IPS DF 19.7 (cell line): ENCODE data around the gene DPP4.
"Not testable (repeated sequence)": the region's sequence is repeated elsewhere in the genome, so short reads cannot be mapped to it uniquely, and the experiment has no call there.

ENCODE experiments used
- DNase-seq: peaks from one replicate; pipeline ENCODE4 v3.0.0-alpha.2; 2013; ENCODE audit warnings: low read depth, low spot score

The DPP4 gene

DNA sequence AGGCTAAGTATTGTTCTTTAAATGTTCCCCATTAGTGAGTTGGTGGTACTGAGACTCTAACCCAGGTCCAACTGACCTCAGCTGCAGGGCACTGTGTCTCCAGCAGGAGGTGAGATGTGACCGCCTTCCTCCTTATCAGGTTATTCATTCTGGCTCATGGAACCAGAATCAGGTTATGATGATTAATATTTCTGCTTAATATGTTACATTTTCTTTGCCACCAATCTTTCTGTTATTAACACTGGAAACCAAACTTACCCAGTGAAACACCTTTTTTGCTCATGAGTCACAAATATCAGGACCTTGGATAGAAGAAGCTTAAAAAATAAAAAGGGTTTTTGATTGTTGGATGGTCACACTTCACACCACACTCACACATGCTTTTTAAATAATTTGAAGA is 85.4 kb downstream of the DPP4 start:
- no peak for DNase-seq

DNA sequence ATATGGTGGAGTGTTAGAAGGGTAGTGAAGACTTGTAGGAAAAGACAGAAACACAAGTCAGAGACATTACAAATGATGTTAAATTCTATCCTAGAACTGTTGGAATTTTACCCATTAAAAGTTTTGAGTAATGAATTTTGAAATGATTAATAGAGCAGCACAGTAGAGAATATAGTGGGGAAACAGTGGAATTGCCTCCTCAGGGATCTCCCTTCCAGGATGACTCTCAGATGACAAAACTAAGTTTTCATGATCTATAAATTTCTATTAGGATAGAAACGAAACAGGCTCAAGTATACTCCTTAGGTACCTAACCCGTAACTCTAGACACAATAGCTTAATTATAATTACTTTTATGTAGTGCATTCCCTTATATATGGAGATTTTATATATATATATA is 86.7 kb downstream of the DPP4 start:
- no peak for DNase-seq

DNA sequence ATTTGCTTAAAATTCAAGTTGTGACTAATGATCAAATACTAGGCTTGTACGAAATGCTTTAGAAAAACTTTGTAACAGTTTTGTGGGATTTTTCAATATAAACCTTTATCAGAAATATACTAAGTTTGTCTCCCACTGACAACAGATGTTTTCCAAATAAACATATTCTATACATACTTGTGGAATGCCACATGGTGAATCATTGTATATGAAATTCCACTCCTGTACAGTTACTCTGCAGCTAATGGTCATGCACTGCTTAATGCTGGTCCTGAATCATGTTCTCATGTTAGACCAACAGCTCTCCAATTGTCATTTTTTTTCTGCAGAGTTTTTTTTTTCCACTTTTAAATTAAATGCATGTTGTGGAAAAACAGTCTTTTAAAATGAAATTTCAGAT is 90.1 kb downstream of the DPP4 start:
- no peak for DNase-seq

DNA sequence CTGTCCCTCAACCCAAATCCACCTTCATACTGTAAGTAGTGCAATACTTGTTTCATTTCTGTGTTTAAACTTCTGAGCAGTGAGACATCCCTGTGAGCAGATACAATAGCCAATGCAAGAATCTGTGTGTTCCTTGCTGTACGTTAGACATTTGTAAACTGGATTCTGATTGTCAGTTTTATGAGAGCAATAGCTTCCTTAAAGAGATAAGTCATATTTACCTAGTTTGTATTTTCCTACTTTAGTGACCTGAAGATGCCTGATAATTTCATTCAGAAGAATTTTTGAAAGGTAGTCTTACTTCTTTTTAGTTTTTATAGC is 90.7 kb downstream of the DPP4 start:
- DNase-seq = no peak

DNA sequence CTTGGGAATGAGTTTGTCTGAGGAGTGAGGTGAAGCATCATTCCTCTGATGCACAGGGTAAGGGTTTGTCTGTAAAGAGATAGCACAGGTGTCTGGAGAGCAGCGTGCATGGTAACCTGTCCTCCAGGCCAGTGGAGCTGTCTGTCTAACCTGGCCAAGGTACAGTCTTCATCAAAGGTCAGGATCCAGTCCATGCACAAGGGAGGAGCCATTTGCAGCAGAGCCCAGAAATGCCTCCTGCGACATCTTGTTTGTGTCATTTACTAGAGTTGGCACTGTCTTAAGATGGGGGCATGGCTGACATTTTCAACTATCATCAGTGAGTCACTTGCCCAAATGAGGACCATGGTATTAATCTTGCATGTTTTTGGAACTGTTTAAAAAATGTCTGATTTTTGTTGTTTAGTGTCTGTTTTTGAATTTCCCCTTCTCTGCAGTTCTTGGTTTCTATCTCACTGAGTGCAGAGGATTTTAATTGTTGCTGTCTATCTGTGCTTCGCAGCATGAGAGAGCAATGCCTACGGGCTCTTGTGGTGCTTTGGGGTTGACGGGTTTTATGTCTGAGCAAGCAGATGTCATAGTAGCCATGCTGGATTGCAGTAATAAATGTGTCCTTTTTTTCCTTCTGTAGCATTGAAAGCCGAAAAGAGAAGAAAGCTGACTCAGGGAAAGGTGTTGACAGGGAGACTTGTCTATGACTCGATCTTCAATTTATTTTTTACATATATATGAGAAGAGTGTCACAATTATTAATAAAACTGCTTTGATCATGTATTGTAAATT is 91.3 kb downstream of the DPP4 start:
- no peak for DNase-seq

DNA sequence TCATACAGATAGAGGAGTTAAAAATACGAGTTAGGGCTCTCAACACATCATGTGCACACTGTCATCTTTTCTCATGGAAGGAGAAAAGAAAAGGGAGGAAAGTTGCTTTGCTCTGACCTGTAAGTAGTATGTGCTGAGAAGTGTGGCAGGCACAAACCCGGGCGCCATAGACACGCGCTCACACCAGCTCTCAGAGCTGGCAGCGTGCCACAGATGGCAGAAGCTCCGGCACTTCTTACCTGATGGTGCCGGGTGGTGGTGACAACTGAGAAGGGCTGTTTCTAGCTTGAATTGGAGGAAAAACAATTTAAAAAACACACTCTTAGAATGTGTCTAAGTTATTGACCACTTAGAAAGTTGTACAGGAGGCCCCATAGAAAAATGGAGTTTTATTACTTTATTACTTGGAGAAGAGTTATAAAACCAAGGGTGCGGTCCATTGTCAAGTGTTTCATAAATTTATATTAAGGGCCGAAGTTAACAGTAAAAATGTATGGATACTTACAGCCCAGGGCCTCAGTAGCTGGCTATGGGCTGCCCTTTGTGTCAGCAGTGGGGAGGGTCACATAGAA is 92.2 kb downstream of the DPP4 start:
- DNase-seq = no peak

DNA sequence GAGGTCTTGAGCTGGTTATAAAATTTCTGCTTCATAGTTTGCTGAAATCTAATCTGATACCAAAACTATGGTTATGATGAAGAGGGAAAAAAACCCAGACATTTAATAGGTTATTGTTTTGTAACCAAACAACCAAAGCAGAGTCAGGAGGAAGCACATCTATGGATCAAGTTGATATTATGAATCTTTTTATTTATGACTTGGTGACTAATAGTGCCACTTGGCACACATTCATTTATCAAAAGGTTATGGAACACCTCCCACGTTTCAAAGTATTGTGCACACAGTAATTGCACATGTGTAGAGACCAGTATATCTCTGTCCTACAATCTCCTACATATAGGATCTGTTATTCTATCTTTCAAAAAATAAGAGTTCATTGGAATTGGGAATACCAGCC is 93.0 kb downstream of the DPP4 start:
- no peak for DNase-seq

DNA sequence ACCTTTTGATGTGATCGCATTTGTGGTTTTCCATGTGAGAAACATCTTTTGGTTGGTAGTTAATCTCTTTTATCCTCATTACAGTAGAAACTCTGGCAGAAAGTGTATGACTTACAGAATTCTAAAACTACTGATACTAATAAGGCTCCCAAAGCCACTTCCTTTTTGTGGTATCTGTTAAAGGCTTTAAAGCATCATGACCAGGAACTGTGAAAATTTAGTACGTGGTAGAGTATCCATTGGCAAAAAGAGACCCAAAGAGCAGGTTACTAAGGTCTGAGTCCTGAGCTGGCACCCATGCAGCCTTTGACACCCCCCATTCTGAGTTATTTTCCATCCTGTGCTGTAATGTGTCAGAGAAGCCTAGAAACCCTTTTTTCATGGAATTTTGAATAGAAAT is 94.5 kb downstream of the DPP4 start:
- no peak for DNase-seq

DNA sequence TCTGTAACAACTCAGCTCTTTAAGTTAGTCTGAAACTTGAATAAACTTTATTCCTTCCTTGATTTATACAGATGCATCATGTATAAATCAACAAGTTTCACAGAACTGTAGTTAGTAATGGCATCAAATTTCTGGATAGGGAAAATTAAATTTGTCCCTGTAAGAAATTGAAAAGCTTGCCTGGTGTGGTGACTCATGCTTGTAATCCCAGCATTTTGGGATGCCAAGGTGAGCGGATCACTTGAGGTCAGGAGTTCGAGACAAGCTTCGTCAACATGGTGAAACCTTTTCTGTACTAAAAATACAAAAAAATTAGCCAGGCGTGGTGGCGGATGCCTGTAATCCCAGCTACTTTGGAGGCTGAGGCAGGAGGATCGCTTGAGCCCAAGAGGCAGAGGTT is 96.1 kb downstream of the DPP4 start:
- DNase-seq = not testable (repeated sequence)

DNA sequence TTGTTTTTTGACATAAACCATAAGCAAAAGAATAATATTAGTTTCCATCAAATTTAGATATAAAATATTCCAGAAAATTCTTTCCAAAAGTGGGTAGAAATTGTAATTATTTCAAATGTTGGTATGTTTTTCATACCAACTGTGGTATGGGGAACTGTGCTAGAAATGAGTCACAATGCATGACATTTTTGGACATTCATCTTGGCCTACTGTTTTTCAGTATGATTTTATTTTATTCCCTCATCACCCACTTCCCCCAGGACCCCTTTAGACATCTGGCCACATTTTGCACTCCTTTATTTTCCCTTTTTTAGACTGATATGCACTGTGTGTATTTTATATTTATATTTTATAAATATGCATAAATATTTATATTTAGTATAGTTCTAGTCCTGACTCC is 97.1 kb downstream of the DPP4 start:
- no peak for DNase-seq

DNA sequence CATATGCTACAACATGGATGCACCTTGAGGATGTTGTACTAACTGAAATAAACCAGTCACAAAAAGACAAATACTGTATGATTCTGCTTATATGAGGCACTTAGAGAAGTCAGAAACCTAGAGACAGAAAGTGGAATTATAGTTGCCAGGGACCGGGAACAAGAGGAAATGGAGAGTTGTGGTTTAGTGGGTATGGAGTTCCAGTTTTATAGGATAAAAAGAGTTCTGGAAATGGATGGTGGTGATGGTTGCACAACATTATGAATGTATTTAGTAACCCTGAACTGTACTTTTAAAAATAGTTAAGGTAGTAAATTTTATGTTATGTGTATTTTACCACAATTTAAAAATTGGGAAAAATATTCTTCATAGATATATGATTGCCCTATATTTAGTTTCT is 97.7 kb downstream of the DPP4 start:
- DNase-seq = no peak

DNA sequence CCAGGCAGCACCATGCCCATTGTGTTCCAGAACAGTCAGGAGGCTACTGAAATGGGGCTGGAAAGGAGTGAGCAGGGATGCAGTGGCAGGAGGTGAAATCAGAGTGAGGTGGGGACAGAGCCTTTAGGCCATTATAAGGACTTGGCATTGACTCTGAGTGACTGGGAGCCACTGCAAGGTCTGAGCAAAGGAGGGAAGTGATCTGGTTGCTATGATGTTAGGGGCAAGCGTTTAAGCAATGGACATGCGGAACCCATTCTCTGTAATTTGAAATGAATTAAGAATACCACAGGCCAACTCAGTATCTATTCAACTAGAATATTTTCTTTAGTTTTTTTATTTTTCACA is 98.2 kb downstream of the DPP4 start:
- DNase-seq = no peak

DNA sequence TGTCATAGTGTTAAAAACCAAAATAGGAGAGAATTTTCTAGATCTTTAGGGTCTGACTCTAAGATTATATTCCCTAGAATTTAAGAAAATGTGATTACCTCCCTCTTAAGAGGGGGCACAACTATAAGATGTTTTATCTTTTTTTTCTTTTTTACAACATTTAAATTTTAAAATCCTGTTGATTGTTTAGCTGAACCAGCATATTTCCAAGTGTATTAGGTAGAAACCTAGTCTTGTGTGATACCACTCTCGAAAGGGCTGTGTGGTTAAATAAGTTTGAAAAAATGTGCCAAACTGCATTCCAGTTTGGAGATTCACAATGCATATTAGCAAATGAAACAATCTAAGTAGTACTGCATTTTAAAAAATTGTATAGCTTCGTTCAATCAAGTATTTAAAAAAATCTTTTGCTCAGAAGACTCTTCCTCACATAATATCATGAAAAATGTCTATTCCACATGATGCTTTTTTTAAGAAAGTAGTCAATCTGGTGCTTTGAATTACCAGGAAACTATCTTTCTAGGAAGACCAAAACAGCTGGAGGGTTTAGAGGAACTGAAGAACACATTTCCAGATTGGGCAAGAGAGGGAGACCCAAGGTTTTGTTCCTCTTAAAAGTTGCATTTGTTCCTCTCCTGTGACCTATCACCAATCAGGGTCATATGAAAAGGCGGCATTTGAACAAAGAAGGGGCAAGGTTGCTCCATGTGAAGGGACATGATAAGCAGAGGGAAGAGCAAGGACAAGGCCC is 98.8 kb downstream of the DPP4 start:
- no peak for DNase-seq

DNA sequence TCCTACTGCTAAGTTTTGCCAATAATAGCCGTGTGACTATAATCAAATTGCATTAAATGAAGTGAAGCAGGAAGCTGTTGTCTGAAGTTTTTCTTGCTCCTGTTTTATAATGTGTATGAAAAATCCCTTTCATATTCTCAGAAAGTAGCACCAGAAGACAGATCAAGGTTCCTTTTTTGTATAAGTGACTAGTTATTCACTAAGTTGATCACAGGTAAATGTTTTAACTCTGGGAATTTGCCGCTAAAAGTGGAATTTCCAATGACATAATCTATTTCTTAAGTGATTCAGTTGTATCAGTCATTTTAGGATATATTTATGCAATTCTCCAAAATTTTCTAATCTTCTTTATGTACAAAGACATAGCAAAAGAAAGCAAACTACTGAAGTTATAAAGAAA is 99.6 kb downstream of the DPP4 start:
- DNase-seq = no peak

DNA sequence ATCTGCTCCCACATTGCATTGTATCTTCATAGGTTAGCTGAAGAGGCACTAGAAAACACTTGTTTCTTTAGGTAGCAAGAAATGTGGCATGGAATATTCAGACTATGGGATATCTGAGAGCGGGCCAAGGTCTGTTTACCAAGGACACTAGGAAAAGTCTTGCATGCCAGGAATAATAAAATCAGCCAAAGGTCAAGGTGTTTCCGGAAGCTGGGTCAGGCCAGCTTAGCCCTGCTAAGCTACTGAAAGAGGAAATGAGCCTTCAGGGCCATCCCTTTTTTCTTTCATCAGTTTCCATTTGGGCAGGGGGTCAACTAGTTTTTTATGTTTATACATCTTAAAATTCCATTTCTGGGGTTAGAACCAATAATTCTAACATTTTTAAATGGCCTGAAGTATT is 101.1 kb downstream of the DPP4 start:
- DNase-seq = no peak

DNA sequence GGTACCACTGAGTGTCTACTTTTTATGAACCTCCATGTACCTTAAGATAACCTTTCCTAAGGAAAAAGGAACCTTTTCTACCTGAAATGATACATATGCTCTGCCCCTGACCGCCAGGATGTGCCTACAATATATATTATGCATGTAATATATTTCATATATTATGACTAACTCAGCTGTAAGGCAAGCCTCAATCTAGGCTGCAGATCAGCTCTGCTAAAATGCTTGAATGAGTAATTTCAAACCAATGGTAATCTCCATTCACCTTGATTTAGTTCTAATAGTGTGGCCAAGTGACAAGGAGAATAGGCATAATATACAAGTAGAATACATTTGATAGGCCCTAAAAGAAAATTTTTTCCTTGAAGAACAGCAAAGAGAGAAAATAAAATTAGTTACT is 101.8 kb downstream of the DPP4 start:
- DNase-seq = no peak

DNA sequence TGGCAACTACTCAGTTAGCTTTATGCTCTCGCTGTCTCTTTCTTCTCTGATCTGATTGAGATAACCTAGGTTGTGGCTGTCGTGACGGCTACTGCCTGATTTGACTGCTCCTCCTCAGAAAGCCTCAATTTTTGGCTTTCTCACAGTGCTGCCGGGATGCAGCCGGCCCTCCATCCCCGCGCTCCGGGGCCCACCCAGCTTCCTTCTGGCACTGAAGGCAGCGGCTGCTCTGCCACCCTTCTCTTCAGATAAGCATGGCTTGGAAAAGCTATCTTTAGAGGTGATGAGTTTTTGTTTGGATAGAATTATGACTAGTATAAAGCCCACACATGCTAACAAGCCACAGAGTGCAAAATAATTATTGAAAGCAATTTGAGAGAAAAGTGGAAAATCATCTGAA is 102.5 kb downstream of the DPP4 start:
- DNase-seq = no peak

DNA sequence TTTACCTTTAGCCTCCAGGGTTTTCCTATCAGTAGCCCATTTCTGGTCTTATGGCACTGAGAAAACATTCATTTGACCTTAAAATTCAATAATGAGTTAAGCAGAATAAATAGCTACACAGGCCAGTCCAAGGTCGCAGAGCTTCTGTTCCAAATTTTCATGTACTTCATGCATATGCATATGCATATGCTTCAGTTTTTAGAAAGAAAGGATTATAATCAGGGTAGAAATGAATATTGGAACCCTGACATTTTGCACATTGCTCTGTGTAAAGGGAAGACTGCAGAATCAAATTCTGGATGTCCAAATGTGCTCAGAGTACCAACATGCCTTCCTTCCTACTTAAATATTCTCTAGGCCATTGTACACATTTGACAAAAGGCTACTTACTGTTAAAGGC is 104.9 kb downstream of the DPP4 start:
- DNase-seq = no peak

DNA sequence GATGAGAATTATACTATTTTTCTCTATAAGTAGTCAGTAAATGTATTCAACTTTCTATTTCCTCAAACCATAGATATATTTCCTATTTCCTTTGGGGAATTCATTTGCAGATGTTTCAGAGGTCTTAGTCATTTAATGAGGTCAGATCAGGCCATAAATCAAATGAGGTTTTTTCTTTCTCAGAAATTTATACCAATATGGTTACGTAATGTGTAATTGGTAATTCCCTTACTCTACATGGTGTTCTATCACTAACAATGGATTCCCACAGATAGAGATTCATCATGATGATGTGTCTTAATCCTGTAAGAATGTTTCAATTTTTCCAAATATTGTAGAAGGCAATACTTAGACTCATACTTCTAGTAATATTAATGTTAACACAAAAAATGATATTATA is 108.0 kb downstream of the DPP4 start:
- DNase-seq = no peak

DNA sequence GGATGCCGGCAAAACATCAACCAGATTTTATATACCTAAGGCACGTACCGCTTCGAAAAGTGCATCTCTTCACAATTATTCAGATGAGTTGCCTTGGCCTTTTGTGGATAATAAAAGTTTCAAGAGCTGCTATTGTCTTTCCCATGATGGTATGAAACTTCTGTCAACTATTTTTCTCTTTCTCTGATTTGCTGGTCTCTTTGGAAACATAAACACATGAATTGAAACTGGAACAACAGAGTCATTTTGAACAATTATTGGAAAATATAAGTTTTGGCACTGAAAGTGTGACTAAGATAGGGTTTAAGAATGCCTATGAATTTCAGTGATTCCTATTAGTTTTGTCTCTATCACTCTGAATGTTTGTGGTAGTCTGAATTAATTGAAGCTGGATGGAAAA is 109.9 kb downstream of the DPP4 start:
- no peak for DNase-seq

DNA sequence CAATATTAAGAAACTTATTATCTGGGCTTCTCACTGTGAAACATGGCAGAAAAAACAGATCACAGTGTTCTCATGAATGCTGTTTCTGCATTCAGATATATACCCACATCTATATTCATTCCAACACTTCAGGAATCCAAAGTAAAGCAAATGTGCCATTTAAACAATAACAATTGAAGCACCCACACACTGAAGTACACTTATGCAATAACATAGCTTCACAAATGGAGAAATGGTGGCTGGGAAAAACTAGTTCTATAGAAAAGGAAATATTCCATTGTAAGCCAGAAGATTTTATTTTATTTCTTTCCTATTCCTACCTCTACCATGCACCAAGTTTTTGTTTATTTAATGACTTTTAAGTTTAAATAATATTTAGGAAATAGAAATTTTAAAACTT is 111.9 kb downstream of the DPP4 start:
- DNase-seq = no peak

DNA sequence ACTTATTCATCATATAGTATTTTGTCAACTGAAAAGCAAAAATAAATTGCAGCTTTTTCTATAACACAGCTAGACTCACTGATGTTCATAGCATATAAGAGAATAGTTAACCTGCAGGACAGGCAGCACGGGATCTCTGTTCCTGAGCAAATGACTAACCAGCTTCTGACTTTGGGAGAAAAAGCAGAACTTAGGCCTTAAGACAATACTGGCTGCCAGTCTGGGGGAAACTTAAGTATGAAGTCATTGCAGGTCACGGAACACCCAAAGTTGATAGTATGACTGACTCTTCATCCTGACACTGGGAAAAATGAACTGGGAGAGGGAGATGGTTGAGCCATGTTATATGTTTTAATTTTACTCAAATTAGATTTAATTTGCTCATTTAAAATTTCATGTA is 113.0 kb downstream of the DPP4 start:
- no peak for DNase-seq

DNA sequence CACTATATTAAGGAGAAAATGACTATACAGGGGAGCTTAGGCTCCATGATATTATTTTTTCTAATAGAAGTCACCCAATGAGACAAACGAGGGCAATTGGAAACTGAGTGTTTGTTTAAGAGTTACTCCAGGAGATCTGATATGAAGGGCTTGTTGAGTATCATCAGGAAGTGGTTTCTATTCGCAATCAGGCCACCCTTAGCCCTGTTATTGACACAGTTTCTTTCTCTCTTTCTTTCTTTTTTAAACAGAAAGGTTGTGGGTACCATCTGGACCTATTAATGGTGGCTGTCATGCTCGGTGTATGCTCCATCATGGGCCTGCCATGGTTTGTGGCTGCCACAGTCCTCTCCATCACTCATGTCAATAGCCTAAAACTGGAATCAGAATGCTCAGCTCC is 117.3 kb downstream of the DPP4 start:
- DNase-seq = no peak
